Endothelial cell of umbilical vein (primary cell): ENCODE measurements around the gene EFHC2.

Experiments used
- CTCF ChIP-seq, 2 donors: IDR thresholded peaks; 1 replicate in 1 of 2; 2 replicates in 1 of 2; pipeline ENCODE4 v1.5.1; 2011; ENCODE audit warnings: low read length in 2 of 2, mild to moderate bottlenecking in 2 of 2, moderate library complexity in 2 of 2, control low read depth in 1 of 2, inconsistent platforms in 1 of 2, low read depth in 1 of 2; ENCODE audit not compliant: insufficient read depth in 1 of 2; ENCODE audit errors: extremely low read depth in 1 of 2
- POLR2A ChIP-seq: IDR thresholded peaks from 2 replicates; pipeline ENCODE4 v1.6.1; 2012; ENCODE audit warnings: low read depth, mild to moderate bottlenecking, control low read depth, low read length
- TF ChIP-seq, protein P1 (sequence below): IDR thresholded peaks from 2 replicates; pipeline ENCODE4 v1.6.1; 2011; ENCODE audit not compliant: insufficient read depth, insufficient read length

DNA sequence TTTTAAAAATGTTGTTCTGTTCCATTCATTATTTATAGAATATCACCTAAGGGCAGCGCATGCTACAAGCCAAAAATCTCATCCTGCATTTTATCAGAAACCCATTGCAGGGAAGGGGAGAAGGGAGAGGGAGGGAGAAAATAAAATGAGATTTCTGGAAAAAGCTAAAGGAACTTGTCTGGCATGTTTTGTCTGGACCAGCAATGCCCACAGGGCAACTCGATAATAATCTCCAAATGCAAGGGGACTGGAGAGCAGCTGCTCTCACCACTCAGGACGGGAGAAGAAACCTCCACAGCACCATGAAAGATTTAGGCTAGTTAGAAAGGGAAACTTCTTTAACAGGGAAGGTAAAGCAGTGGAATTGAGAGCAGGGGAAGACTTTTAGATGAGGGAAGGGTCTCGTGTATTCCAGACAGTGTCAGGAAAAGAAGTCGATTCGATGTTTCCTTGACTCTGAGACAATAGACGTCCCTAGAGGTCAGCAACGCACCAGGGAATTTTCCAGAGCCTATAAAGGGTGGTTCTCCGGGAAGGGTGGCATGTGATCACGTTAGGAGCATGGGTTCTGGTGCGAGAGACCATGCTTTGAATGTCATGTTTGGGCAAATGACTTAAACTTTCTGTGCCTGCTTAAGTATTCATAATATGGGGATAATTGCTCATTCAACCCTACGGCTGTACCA is 238.1 kb downstream of the EFHC2 start:
- TF ChIP-seq CTCF (IDR thresholded peaks at IDR 0.05; ENCODE audit: extremely low read depth in 1 of 2, insufficient read depth in 1 of 2, low read depth in 1 of 2, low read length in 2 of 2) = no peak
- TF ChIP-seq POLR2A = no peak
- TF ChIP-seq, protein P1, sequence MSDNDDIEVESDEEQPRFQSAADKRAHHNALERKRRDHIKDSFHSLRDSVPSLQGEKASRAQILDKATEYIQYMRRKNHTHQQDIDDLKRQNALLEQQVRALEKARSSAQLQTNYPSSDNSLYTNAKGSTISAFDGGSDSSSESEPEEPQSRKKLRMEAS = no peak
